NCI-H460 (cell line): Measurements from ENCODE around the gene PDZRN3. TPM values are rescaled to one million over a fixed set of nuclear protein-coding genes. Genes with fewer than 3 reads are reported as not detected.

Experiments used
- DNase-seq: peaks from one replicate; pipeline ENCODE4 v3.0.0-alpha.2; 2016; ENCODE audit warnings: low read depth; ENCODE audit errors: extremely low read depth
- total RNA-seq: library from RNA; depleted of rRNA; stranded (reverse); fragments of >200 nt; shearing (Covaris generic); gene quantifications from 2 replicates; pipeline ENCODE4 v1.2.3, GENCODE V29; 2014

PDZRN3 gene
- total RNA-seq, 1 experiment from 2014 or later = 0.05 TPM

GRCh38 chr3:73401616-73402279 lies 223.0 kb downstream of the PDZRN3 start:
- no peak for DNase-seq

GRCh38 chr3:73401059-73401458 lies 223.7 kb downstream of the PDZRN3 start:
- DNase-seq = no peak

GRCh38 chr3:73399666-73400253 lies 225.0 kb downstream of the PDZRN3 start:
- no peak for DNase-seq

- DNase-seq = no peak
Measured at GRCh38 chr3:73399106-73399505, 225.6 kb downstream of the PDZRN3 start.

GRCh38 chr3:73398084-73398483 lies 226.7 kb downstream of the PDZRN3 start:
- DNase-seq = no peak

DNA sequence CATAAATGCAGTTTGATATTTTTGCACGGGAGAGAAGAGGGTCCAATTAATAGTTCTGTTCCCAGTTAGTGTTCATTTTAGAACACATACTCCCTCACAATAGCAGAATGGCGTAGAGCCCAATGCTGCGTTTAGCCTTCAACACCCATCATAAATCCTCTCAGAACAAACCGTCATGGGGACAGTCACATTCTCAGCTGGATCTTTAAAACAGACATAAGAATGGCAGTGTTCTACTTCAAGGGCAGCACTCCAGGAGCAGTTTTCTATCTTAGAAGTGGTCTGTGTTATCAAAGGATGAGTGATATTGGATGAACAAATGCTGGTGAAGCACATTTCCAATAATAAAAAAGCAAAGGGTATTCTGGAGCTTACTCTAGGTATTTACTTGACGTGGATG lies 230.5 kb downstream of the PDZRN3 start:
- DNase-seq = no peak

GRCh38 chr3:73393005-73393404 lies 231.7 kb downstream of the PDZRN3 start:
- no peak for DNase-seq

- no peak for DNase-seq
Measured at GRCh38 chr3:73391984-73392383, 232.8 kb downstream of the PDZRN3 start.

GRCh38 chr3:73389928-73390327 lies 234.8 kb downstream of the PDZRN3 start:
- no peak for DNase-seq

- DNase-seq = no peak
Measured at GRCh38 chr3:73389117-73389813, 235.5 kb downstream of the PDZRN3 start.

DNA sequence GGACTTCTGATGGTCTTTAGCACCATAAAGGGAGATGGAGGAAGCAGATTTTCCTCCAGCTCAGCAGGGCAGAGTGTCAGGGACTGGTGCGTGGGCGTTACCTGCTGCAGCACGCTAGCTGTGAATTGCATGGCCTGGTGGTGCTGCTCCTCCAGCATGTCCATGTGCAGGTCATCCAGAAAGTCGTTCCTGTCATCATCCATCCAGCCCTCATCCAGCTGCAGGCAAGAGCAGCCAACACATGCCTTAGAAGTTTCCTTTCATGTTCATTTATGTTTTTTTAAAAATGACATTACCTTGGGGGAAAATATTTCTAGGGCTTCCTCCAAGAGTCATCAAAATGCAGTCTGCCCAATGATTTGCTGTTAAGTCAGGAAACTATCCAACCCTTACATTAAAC lies 239.2 kb downstream of the PDZRN3 start:
- DNase-seq = no peak

GRCh38 chr3:73384091-73384906 lies 240.4 kb downstream of the PDZRN3 start:
- DNase-seq = no peak

DNA sequence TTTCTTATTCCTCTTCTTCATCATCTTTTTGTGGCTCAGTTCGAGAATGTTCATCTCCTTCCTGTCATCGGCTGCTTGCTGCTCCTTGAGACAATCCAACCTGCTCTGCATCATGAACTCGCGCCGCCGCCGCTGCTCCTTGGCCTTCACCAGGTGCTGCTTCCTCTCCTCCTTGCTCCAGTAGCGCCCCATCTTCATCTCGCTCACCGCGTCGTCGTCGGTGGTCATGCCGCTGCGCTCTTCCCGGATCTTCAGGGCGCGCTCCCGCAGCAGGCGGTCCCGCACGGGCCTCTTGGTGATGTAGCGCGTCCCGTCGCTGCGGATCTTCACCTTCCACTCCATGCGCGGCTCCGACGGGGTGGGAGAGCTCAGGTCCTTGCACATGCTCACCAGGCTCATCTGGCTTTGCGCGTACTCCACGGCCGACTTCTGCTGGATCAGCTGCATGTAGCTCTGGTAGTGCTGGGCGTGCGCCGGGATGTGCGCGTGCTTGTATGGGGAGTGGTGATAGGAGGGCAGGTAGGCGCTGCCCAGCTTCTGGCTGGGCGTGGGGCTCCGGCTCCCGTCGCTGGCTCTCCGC lies 241.2 kb downstream of the PDZRN3 start:
- DNase-seq = no peak

GRCh38 chr3:73381551-73381950 lies 243.2 kb downstream of the PDZRN3 start:
- no peak for DNase-seq

- DNase-seq = no peak
Measured at GRCh38 chr3:73380735-73381532, 243.8 kb downstream of the PDZRN3 start.

GRCh38 chr3:73379465-73379864 lies 245.3 kb downstream of the PDZRN3 start:
- no peak for DNase-seq

- DNase-seq = no peak
Measured at GRCh38 chr3:73378207-73378606, 246.5 kb downstream of the PDZRN3 start.

- DNase-seq = no peak
Measured at GRCh38 chr3:73365756-73366397, 258.9 kb downstream of the PDZRN3 start.

DNA sequence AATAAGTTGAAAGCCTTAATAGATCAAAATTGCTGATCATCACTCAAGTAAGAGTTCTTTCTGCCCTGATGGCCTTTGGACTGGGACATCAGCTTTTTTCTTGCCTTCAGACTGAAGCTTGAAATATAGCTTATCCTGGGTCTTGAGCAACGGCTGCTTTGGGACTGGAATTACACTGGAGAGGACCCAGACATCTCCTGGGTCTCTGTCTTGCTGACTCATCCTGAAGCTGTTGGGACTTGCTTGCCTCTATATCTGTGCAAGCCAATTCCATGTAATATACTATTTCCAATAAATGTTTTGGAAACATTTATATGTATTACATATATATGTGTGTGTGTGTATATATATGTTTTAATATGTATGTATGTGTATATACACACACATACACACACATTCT lies 260.2 kb downstream of the PDZRN3 start:
- DNase-seq = no peak

DNA sequence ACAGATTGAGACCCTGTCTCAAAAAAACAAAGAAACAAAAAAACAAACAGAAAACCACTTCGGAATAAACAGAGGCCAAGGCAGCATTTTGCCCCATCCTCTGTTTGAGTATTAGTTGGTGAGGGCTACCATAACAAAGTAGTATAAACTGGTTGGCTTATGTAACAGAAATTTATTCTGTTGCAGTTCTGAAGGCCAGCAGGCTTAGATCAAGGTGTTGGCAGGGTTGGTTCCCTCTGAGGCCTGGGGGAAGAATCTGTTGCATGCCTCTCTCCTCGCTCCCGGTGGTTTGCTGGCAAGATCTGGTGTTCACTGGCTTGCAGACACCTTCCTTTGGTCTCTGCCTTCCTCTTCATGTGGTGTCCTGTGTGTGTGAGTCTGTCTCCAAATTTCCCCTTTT lies 261.6 kb downstream of the PDZRN3 start:
- DNase-seq = no peak
